Epithelial cell of esophagus (primary cell): ENCODE results near the gene SIL1.

ENCODE experiments used
- DNase-seq: peaks from one replicate; pipeline ENCODE4 v3.0.0; 2010; ENCODE audit warnings: low read depth
- H3K4me3 ChIP-seq: 2 replicates; pipeline ENCODE4 v1.5.1; 2011; ENCODE audit warnings: mild to moderate bottlenecking, low read length, control low read depth
- CTCF ChIP-seq: IDR thresholded peaks from 2 replicates; pipeline ENCODE4 v1.5.1; 2011; ENCODE audit warnings: low read depth, mild to moderate bottlenecking, low read length, control low read depth, inconsistent platforms; ENCODE audit not compliant: insufficient read depth; ENCODE audit errors: missing control alignments

SIL1 gene

GRCh38 chr5:139158791-139159190 is 39.4 kb downstream of the SIL1 start:
- no peak overlapping the region for H3K4me3 ChIP-seq
- no peak for TF ChIP-seq CTCF
- no peak for DNase-seq

GRCh38 chr5:139157556-139157955 is 40.6 kb downstream of the SIL1 start:
- no peak for TF ChIP-seq CTCF
- peak; percentile 43 for DNase-seq
- H3K4me3 ChIP-seq = no peak overlapping the region

GRCh38 chr5:139156814-139157213 is 41.4 kb downstream of the SIL1 start:
- TF ChIP-seq CTCF = no peak
- H3K4me3 ChIP-seq = no peak overlapping the region
- no peak for DNase-seq

GRCh38 chr5:139155333-139155732 is 42.8 kb downstream of the SIL1 start:
- H3K4me3 ChIP-seq = no peak overlapping the region
- no peak for TF ChIP-seq CTCF
- DNase-seq = no peak

GRCh38 chr5:139151902-139152301 is 46.3 kb downstream of the SIL1 start:
- no peak for DNase-seq
- TF ChIP-seq CTCF = no peak
- H3K4me3 ChIP-seq = no peak overlapping the region

- DNase-seq = peak; percentile 12
- TF ChIP-seq CTCF = no peak
These were observed 47.7 kb downstream of the SIL1 start for GRCh38 chr5:139150367-139150999.

GRCh38 chr5:139149477-139150199 is 48.5 kb downstream of the SIL1 start:
- H3K4me3 ChIP-seq = no peak overlapping the region

More at GRCh38 chr5:139150367-139150999, 47.7 kb downstream of the SIL1 start:
- H3K4me3 ChIP-seq = no peak overlapping the region

More at GRCh38 chr5:139149477-139150199, 48.5 kb downstream of the SIL1 start:
- no peak for TF ChIP-seq CTCF
- DNase-seq = peak; percentile 14
